BJ (cell line): ENCODE measurements around the gene SYNPO. TPM values are rescaled to one million over a fixed set of nuclear protein-coding genes. Genes with fewer than 3 reads are reported as not detected.

ENCODE experiments used
- CTCF ChIA-PET: fragments of 350-600 bp; formaldehyde crosslinking; extraction: SDS; loops from one replicate; lab custom pipeline; 2021; ENCODE audit warnings: antibody characterized with exemption, inconsistent platforms; lab: Yijun Ruan, JAX
- POLR2A ChIA-PET: fragments of 300-600 bp; sonication (Branson Sonifier 250); formaldehyde crosslinking; extraction: SDS; loops from one replicate; lab custom pipeline; 2021; ENCODE audit warnings: antibody characterized with exemption; lab: Charles Lee
- DNase-seq: peaks from one replicate; pipeline ENCODE4 v3.0.0-alpha.2; 2011; ENCODE audit warnings: low read depth
- H3K27me3 ChIP-seq: 2 replicates; pipeline ENCODE4 v1.6.0; 2011; ENCODE audit warnings: low read length; ENCODE audit not compliant: control insufficient read depth, insufficient read depth
- H3K36me3 ChIP-seq: 2 replicates; pipeline ENCODE4 v1.5.1; 2011; ENCODE audit warnings: low read length; ENCODE audit not compliant: control insufficient read depth, insufficient read depth
- H3K4me3 ChIP-seq: 2 replicates; pipeline ENCODE4 v1.5.1; 2011; ENCODE audit warnings: low read depth, mild to moderate bottlenecking, control low read depth, low read length
- CTCF ChIP-seq: IDR thresholded peaks from 2 replicates; pipeline ENCODE4 v1.5.1; 2011; ENCODE audit warnings: low read depth, mild to moderate bottlenecking, control low read depth, inconsistent platforms, low read length, moderate library complexity; ENCODE audit not compliant: insufficient read depth
- polyA plus RNA-seq: library from polyadenylated mRNA; depleted of rRNA; stranded (reverse); fragments of >200 nt; gene quantifications from 2 replicates; pipeline ENCODE4 v1.2.3, GENCODE V29; 2011

The SYNPO gene
- polyA plus RNA-seq, 1 experiment = 8.4 TPM

DNA sequence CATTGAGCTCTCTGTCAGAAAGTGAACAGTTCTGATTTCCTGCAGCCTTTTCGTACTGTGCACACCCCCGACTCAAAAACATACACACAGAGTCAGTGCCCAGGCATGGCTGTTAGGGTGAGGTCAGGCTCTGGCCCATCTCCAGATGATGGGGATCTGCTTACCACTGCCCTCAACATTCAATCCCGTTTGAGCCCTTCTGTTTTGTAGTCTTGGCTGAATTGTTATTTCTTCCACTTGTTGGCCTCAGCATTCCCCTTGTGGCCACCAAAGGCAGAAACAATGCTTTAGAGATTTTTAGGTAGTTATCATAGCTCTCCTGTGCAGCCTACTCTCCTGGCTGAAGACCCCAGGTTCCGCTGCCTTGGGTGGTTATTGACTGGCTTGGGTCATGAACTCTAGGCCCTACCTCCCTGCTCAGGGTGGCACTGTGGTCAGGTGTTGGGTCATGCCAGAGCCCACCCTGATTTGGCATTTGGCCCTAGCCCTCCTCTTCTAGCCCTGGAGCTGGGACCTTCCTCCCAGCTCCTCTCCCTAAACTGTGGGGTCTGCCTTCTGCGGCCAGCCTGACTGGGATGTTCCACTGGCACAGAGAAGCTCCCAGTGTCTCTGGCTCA is 12.8 kb downstream of the SYNPO start:
- peak; percentile 47 for TF ChIP-seq CTCF
- Histone ChIP-seq H3K27me3 (no peaks in the 10 kb centered on the region), H3K4me3 (no peak overlapping the region), H3K36me3 (peaks cover 33% of the 10 kb centered on the region)
- POLR2A ChIA-PET = interaction anchor here (0.6 kb wide), 1 partner anchor 9 kb away, joined by 3 read pairs; no protein-coding TSS in a partner anchor
- DNase-seq = no peak
- CTCF ChIA-PET = interaction anchor here (0.6 to 6.4 kb wide), 18 partner anchors 8 to 194 kb away, joined by 3 to 78 read pairs (median 4); partner anchors contain the start of genes MYOZ3, RBM22 and SYNPO

DNA sequence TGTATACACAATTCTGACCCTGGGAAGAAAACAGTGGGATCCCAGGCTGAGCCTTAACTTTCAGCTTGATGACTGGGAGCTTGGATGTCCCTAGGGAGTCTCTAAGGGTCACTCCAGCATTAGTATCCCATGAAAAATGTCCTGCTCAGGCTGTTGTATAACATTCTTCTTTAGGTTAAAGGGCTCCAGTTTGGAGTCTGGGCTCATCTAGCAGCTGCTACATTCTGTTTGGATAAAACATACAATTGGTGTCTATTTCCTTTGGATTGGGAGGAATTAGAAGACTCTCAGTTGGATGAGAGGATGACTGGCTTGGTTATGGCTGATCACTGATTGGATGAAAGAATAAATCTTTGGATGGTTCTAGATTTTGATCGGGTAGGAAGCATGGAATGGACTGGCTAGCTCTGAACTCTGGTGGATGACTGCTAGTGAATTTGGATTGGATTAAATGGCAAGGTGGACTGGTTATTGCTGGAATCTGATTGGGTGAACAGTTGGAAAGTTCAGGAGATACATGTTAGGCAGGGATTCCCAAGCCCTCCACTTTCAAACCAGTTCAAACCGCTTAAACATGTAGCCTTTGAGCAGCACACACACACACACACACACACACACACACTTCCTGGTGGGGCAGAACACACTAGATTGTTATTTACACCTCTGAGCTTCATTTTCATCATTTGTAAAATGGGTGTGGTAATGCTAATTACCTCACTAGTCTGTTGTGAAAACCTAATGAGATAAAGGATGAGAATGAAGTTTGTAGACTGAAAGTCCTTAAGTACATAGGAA is 13.5 kb downstream of the SYNPO start:
- ChIA-PET POLR2A (interaction anchor here (0.6 kb wide), 1 partner anchor 10 kb away, joined by 3 read pairs; no protein-coding TSS in a partner anchor), CTCF (interaction anchor here (0.6 to 6.4 kb wide), 18 partner anchors 8 to 509 kb away, joined by 3 to 78 read pairs (median 4); partner anchors contain the start of genes IRGM, MYOZ3, RBM22 and SYNPO)
- TF ChIP-seq CTCF = no peak
- Histone ChIP-seq H3K36me3 (peaks cover 26% of the 10 kb centered on the region), H3K4me3 (no peak overlapping the region), H3K27me3 (no peaks in the 10 kb centered on the region)
- DNase-seq = no peak

GRCh38 chr5:150655221-150655620 is 14.8 kb downstream of the SYNPO start:
- CTCF ChIA-PET = interaction anchor here (0.7 to 6.4 kb wide), 6 partner anchors 9 to 192 kb away, joined by 3 to 78 read pairs (median 4); partner anchors contain the start of genes IRGM and SYNPO
- H3K27me3 ChIP-seq = no peaks in the 10 kb centered on the region
- POLR2A ChIA-PET = no interaction called here
- no peak for TF ChIP-seq CTCF
- peaks cover 18% of the 10 kb centered on the region for H3K36me3 ChIP-seq
- no peak overlapping the region for H3K4me3 ChIP-seq
- no peak for DNase-seq

DNA sequence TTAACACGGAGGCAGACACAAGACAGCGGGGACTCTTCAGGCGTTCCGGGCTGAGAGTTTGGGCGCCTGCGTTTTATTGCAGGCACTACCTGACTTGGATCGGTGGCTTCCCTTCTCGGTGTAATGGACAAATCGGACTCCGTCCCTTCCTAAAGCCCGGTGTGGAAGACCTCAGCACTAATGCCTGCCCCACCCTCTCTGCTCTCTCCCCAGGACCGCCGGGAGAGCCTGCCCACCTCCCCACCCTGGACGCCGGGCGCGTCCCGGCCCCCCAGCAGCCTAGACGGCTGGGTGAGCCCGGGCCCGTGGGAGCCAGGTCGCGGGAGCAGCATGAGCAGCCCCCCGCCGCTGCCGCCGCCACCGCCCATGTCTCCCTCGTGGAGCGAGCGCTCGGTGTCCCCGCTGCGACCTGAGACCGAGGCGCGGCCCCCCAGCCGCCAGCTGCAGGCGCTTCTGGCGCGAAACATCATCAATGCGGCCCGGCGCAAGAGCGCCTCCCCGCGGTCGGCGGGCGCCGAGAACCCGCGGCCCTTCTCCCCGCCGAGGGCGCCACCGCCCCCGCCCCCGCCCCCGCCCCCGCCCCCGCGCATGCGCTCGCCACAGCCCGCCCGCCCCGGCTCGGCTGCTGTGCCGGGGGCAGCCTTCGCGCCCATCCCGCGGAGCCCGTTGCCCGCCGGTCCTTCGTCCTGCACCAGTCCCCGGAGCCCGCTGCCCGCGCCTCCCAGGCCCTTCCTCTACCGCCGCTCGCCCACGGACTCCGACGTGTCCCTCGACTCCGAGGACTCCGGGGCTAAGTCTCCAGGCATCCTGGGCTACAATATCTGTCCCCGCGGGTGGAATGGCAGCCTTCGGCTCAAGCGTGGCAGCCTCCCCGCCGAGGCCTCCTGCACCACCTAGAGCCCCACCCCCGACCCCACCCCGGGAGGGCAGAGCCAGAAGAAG is 16.0 kb downstream of the SYNPO start:
- Histone ChIP-seq H3K27me3 (peaks cover 3% of the 10 kb centered on the region), H3K4me3 (peak overlapping the region; percentile 46), H3K36me3 (peaks cover 8% of the 10 kb centered on the region)
- POLR2A ChIA-PET = no interaction called here
- peak; percentile 50 for TF ChIP-seq CTCF
- CTCF ChIA-PET = interaction anchor here (0.6 to 6.4 kb wide), 12 partner anchors 14 to 206 kb away, joined by 3 to 78 read pairs (median 4); partner anchors contain the start of genes IRGM, RPS14 and SYNPO
- DNase-seq = no peak
